KMS-11 (cell line): ENCODE results near the gene TICRR.

ENCODE experiments used
- H2AFZ ChIP-seq: fragments of 200-600 bp; sonication (generic); 2 replicates; pipeline ENCODE4 v1.6.1; 2016; ENCODE audit warnings: antibody characterized with exemption, mixed run types, low read depth
- H3K27ac ChIP-seq: fragments of 200-600 bp; sonication (generic); 2 replicates; pipeline ENCODE4 v1.6.1; 2016; ENCODE audit warnings: mild to moderate bottlenecking, mixed run types
- H3K27me3 ChIP-seq: fragments of 200-600 bp; sonication (generic); 2 replicates; pipeline ENCODE4 v1.6.1; 2017; ENCODE audit warnings: mild to moderate bottlenecking, low read depth, mixed run types, moderate library complexity; ENCODE audit not compliant: insufficient read depth
- H3K36me3 ChIP-seq: fragments of 200-600 bp; sonication (generic); 2 replicates; pipeline ENCODE4 v1.6.1; 2017; ENCODE audit warnings: mild to moderate bottlenecking, mixed run types; ENCODE audit not compliant: insufficient read depth
- H3K4me1 ChIP-seq: fragments of 200-600 bp; sonication (generic); 2 replicates; pipeline ENCODE4 v1.6.1; 2016; ENCODE audit warnings: mild to moderate bottlenecking, low read depth, mixed run types; ENCODE audit not compliant: poor library complexity, severe bottlenecking
- H3K4me2 ChIP-seq: fragments of 200-600 bp; sonication (generic); 2 replicates; pipeline ENCODE4 v1.7.0; 2016; ENCODE audit warnings: mild to moderate bottlenecking, mixed run types
- H3K4me3 ChIP-seq: fragments of 200-600 bp; sonication (generic); IDR thresholded peaks from 2 replicates; pipeline ENCODE4 v1.6.1; 2017; ENCODE audit warnings: low read depth, low read length, mixed read lengths; ENCODE audit not compliant: insufficient read depth
- H3K79me2 ChIP-seq: fragments of 200-600 bp; sonication (generic); 2 replicates; pipeline ENCODE4 v1.6.1; 2016; ENCODE audit warnings: low read depth, mixed run types; ENCODE audit not compliant: insufficient read depth
- H3K9ac ChIP-seq: fragments of 200-600 bp; sonication (generic); 2 replicates; pipeline ENCODE4 v1.6.1; 2016; ENCODE audit warnings: mild to moderate bottlenecking, mixed run types
- H4K20me1 ChIP-seq: fragments of 200-600 bp; sonication (generic); 2 replicates; pipeline ENCODE4 v1.6.1; 2016; ENCODE audit warnings: mild to moderate bottlenecking, mixed run types; ENCODE audit not compliant: insufficient read depth
- CTCF ChIP-seq: fragments of 200-600 bp; sonication (generic); conservative IDR thresholded peaks from 2 replicates; pipeline ENCODE4 v1.6.1; 2017; ENCODE audit warnings: low read depth, mild to moderate bottlenecking, antibody characterized with exemption, low read length, moderate library complexity, mixed read lengths

TICRR gene

GRCh38 chr15:89551550-89551949 lies 23.7 kb upstream of the TICRR start:
- H3K79me2 ChIP-seq, result no peaks in the 10 kb centered on the region
- no peak overlapping the region for H3K4me3 ChIP-seq
- H3K4me2 ChIP-seq, result no peak overlapping the region
- H3K36me3 ChIP-seq, result no peaks in the 10 kb centered on the region
- no peak overlapping the region for H3K9ac ChIP-seq
- H4K20me1 ChIP-seq, result no peaks in the 10 kb centered on the region
- TF ChIP-seq CTCF, result no peak
- H3K4me1 ChIP-seq, result no peaks in the 10 kb centered on the region
- no peaks in the 10 kb centered on the region for H3K27me3 ChIP-seq
- no peak overlapping the region for H2AFZ ChIP-seq
- H3K27ac ChIP-seq, result no peak overlapping the region

- no peak overlapping the region for H3K9ac ChIP-seq
- H3K4me1 ChIP-seq, result no peaks in the 10 kb centered on the region
- H3K36me3 ChIP-seq, result no peaks in the 10 kb centered on the region
- no peak overlapping the region for H3K4me3 ChIP-seq
- H4K20me1 ChIP-seq, result no peaks in the 10 kb centered on the region
- no peaks in the 10 kb centered on the region for H3K27me3 ChIP-seq
- TF ChIP-seq CTCF, result no peak
- H3K79me2 ChIP-seq, result no peaks in the 10 kb centered on the region
- no peak overlapping the region for H3K27ac ChIP-seq
- H3K4me2 ChIP-seq, result no peak overlapping the region
- H2AFZ ChIP-seq, result no peak overlapping the region
Observed at GRCh38 chr15:89553632-89554031, 21.6 kb upstream of the TICRR start.

GRCh38 chr15:89554247-89554646 lies 21.0 kb upstream of the TICRR start:
- Histone ChIP-seq H3K4me1 (no peaks in the 10 kb centered on the region), H3K9ac (no peak overlapping the region), H3K36me3 (no peaks in the 10 kb centered on the region), H3K4me3 (no peak overlapping the region), H3K79me2 (no peaks in the 10 kb centered on the region), H3K27ac (no peak overlapping the region), H4K20me1 (no peaks in the 10 kb centered on the region), H3K4me2 (no peak overlapping the region), H2AFZ (no peak overlapping the region), H3K27me3 (no peaks in the 10 kb centered on the region)
- TF ChIP-seq CTCF, result no peak

GRCh38 chr15:89555768-89556167 lies 19.5 kb upstream of the TICRR start:
- H3K36me3 ChIP-seq, result no peaks in the 10 kb centered on the region
- no peaks in the 10 kb centered on the region for H3K79me2 ChIP-seq
- H3K27me3 ChIP-seq, result no peaks in the 10 kb centered on the region
- no peaks in the 10 kb centered on the region for H4K20me1 ChIP-seq
- no peak overlapping the region for H3K4me3 ChIP-seq
- no peak overlapping the region for H3K27ac ChIP-seq
- no peak overlapping the region for H3K4me2 ChIP-seq
- TF ChIP-seq CTCF, result no peak
- no peak overlapping the region for H3K9ac ChIP-seq
- no peaks in the 10 kb centered on the region for H3K4me1 ChIP-seq
- no peak overlapping the region for H2AFZ ChIP-seq
